Mesenteric fat pad (tissue), 1 donor: ENCODE results near the gene PLXNA2. TPM values are rescaled to one million over a fixed set of nuclear protein-coding genes. Genes with fewer than 3 reads are reported as not detected.

Experiments
- DNase-seq: peaks from one replicate; pipeline ENCODE4 v3.0.0-alpha.2; 2020; ENCODE audit warnings: low spot score
- total RNA-seq: library from RNA; stranded (reverse); fragmentation: NEBNext Ultra II Directional; extraction: Animal tissue kit (Norgen Biotek cat#: 25700); gene quantifications from one replicate; pipeline ENCODE4 v1.2.1, GENCODE V29; 2021
- donor health status: DM: yes; HTN: yes; CAD: no.

The PLXNA2 gene
- total RNA-seq, 1 donor from 2014 or later, result 49.0 TPM

DNA sequence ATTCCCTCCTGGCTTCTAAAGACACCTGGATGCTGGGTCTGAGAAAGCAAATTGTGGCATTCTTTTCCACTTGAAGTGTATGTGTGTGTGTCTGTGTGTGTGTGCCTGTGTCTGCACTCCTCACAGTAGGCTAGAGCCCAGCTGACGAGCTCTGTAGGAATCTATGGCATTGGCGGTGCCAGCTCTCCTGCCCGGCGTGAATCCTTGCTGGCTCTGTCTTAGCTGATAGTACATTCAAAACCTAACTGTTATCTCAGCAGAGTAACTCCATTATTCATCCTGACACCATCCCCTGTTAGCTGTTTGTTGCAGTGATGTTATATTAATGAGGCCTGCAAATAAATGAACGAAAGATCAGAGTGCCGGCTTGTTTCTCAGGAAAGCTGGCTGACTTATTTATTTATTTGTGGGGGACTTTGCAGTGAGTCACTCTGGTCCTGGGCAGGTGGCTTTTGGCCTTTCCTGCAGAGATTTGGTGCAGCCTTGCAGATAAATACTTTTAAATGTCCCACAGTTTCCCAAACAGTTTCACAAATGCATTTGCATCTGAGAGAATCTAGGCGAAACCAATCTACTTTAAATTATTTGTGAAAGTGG, 172.7 kb downstream of the PLXNA2 start:
- DNase-seq, result no peak

DNA sequence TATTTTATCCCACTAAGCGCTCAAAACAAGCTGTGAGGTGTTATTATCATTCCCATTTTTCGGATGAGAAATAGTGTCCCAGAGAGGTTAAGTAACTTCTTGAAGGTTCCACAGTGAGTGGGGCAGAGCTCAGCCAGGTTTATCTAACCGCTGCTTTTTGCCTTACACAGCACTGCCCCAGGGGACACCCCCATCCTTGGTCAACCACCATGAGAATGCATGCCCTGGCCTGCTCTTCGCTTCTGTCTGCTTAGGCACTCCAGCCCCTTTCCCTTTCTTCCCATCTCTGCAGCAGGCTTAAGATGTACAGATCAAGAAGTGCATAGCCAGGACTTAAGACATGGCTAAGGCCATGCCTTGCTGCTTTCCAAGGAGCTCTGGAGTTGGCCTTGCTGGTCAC, 174.3 kb downstream of the PLXNA2 start:
- no peak for DNase-seq

DNA sequence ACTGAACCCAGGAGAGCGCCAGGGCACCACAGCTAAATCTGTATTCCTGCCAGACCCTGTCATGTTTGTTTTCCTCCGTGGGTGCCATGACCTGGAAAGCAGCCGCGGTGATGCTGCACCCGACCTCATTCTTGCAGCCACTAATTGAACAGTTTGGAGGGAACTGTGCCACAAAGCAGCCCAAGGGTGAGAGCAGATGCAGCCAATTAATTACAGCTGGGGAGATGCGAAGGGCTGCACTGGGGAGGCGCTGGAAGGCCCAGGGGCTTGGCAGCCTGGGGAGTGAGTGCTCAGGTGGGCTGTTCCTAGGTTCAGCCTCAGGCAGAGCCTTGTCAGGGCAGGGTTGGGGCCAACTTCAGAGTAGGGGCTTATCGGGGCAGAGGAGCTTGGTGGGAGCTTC, 174.9 kb downstream of the PLXNA2 start:
- DNase-seq, result no peak

DNA sequence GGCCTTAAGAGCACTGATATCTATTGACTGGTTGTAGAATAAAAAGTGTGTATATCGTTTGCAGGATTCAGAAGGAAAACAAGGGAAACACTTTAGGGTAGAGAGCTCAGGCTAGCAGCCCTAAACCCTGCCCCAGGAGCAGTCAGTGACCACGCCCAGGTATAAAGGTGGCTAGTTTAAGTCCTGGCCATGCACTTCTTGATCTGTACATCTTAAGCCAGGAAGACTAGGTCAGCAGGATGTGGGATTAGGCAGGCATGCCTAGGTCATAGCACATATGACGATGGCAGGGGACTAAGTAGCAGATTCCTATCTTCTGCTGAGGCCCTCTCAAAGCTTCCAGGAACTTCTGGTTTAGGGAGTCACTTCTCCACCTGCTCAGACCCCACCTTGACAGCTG, 175.3 kb downstream of the PLXNA2 start:
- no peak for DNase-seq

DNA sequence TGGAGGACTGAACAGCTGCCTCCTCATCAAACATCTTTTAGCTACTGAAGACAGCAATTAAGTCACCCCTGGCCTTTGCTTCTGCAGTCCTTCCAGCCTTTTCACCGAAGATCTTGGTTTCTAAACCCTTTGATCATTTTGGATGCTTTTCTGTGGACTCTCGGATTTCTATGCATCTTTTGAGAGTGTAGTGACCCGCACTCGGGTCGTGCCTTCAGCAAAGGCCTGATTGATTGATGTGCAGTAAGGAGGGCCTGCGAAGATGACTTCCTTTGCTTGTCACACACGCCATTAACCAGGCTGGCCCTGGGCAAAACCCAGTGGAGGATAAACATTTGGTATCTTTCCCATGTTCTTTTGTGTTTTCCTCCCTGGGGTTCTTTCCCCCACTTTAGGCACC, 175.8 kb downstream of the PLXNA2 start:
- no peak for DNase-seq

DNA sequence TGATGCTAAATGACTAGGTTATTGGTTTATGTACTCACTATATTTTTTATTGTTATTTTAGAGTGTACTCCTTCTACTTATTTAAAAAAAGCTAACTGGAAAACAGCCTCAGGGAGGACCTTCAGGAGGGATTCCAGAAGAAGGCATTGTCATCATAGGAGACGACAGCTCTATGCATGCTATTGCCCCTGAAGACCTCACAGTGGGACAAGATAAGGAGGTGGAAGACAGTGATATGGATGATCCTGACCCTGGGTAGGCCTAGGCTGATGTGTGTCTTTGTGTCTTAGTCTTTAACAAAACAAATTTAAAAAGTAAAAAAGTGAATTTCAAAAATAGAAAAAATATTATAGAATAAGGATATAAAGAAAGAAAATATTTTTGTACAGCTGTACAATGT, 177.6 kb downstream of the PLXNA2 start:
- no peak for DNase-seq

DNA sequence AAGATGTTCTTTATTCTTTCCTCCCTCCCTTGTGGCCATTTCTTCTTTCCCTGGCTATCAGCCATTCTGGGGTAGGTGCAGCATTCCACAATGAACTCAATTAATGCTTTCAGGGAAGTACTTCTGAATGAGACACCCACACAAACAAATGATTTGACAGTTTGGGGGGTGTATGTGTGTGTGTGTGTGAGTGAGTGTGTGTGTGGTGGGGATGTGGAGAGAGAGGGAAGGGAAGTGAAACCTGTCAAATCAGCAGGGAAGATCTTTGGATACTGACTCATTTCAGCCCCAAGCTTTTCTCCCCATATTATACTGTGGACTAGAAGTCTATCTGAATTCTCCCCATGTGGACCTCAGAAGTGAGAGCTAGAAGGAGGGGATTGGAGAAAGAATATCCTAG, 178.3 kb downstream of the PLXNA2 start:
- DNase-seq, result no peak

DNA sequence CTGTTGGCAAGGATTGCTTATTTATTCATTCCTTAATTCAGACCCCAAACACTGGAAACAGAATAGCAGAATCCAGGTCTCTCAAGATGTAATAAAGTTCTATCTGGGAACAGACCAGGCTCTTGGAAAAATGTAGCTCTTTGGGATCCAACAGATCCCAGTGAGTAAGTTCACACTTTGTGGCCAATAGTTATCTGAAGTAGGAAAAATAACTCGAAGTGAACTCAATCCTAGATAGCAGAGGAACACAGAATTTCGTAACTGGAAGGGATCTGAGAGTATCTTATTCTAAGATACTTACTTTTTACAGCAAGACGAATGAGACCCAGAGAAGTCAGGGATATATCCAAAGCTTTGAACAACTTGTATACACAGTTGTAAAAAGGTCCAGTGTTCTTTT, 182.6 kb downstream of the PLXNA2 start:
- no peak for DNase-seq

DNA sequence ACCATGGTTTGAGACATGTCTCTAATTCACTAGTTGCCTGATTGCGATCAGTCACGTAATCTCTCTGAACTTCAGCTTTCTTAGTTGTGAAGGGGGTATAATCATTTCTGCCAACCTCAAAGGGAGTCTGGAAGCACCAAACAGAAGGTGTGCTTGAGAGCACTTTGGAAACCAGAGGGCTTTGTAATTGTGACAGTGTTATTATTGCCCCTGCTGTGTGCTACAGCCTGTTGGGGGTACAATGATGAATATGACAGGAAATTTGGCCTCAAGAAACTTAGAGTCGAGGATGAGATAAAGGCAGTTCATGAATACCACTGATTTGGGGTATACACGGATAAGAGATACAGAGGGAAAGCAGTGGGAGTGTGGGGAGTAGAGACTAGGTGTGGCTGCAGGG, 183.1 kb downstream of the PLXNA2 start:
- DNase-seq, result no peak

DNA sequence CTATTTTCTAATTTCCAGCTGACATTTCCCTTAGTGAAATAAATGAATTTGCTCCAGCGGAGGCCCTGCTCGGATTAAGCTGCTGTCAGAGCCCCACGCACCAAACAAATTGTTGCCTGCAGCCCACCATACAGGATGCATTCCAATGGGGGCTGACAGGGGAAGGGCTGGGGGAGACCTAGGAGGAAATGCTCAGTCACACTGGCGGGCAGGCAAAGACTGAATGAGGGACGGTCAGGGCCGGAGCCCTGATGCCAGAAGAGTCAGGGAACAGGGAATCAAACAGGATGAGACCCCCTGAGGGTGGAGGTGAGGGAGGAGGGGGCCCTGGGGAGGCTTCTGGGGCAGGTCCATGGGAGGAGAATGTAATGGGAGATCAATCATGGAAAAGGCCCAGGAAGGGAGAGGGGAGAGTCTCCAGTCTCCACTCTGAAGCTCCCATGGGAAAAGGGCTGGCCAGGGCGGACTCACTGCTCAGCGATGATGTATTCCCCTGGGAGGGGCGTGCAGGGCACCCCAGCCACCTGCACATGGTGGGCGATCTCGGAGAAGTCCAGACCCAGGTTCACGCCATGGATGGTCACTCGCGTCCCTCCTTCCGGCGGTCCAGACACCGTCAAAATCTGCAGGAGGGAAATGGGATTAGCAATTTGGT, 183.8 kb downstream of the PLXNA2 start:
- no peak for DNase-seq

DNA sequence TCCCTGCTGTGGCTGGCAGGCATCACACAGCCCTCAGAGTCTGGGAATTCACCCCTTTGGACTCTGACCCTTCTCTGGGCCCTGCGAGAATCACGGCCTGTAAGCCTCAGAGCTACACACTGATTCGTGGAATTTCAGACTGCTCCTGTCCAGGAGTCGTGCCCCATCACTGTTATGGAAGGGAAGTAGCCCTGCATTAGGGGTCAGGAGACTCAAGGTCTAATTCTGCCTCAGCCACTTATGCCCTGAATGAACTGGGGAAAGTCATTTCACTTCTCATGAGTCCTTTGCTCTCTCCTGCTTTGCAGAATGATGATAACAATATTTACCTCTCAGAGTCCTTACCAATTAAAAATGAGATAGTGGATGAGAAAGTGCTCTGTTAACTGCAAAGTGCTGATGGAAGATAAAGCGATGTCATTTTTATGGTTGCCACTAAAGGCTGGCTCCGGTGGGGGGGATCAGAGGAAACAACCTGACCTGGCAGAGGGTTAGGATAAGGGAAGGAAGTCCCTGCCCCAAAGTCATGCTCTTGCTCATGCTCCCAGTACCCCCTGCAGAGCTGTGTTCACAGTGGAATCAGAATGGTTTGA, 184.7 kb downstream of the PLXNA2 start:
- DNase-seq, result no peak

DNA sequence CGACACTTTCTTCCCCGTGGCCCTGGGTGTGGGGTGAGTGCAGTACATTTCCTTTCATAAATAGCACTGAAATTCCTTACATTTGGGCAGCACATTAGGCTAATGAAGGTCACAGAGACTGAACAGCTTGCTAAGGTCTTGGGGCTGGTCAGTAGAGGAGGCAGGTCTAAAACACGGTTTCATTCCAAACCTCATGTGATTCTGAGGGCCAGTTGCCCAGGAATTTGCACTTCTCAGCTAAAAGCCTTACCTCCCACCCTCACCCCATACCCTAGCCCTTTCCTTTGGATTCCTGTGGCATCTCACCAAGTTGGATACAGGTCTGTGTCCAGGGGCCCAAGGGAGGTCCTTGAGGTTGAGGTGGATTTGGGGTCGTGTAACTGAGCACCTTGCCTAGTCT, 185.4 kb downstream of the PLXNA2 start:
- DNase-seq, result no peak

DNA sequence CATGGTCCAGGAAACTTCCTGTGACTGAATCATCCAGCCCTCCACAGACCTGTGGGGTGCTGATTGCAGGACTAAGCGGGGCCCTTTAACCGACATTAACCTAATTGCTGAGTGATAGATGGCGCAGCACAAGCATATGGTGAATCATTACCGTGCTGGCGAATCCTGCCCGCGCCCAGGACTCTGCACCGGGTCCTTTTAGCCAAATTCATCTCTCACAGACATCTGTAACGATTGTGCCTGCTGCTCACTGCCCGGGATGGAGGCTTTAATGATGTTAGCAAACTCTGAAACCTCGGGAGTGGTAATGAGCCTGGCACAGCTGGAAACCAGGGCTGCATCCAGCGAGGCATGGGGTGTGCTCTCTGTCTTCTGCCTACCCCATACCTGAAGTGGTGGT, 185.9 kb downstream of the PLXNA2 start:
- DNase-seq, result no peak

DNA sequence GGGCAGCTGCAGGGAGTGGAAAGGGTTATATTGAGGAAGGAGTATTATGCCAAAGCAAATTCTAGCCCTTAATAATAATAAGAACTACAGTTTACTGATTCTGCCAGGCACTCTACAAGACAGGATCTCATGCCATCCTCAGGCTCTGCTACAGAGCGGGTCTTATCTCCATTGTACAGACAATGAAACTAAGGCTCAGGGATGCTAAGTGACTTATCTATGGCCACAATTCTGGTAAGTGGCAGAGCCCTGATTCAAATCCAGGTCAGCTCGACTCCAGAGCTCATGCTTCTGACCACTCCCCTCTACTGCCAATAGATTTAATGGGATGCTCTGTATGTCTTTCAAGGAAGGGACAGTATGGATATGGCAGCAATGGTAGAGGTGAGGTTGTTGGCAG, 187.1 kb downstream of the PLXNA2 start:
- no peak for DNase-seq

DNA sequence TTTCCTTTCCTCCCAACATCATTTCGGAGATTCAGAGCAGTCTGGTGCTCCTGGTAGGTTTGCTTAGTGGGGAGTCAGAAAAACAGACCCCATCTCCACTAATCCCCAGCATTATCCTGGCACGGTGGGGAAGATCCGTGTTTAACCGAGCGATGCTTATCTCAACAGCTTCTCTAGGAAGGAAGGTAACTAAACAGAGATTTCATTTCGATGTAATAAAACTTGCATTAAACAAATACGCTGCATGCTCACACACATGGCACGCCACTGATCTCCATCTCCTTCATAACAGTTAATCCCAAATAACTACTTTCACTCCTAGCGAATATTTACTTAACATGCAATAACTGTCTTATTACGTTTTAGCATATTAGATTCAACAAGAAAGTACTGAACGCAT, 188.6 kb downstream of the PLXNA2 start:
- DNase-seq, result no peak

DNA sequence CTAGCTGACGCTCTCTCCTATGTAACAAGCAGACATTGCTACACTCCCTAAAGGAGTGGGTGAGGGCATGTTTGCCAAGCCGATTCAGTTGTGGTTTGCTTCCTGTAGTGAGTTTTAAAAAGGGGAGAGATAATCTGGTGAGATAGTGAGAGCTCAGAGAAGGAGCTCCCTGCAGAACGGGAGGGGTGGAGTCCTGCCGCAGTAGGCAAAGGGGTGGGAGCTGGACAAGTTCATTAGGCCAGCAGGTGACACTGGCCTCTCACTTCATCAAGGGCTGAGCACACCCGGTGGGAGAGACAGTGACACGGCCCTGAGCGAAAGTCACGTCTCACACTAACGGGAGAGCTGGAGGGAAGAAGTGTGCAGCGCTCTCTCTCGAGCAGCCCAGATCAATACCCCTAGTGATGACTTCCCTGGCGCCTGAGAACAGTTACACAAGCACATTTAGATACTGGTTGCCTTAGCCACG, 189.2 kb downstream of the PLXNA2 start:
- no peak for DNase-seq

DNA sequence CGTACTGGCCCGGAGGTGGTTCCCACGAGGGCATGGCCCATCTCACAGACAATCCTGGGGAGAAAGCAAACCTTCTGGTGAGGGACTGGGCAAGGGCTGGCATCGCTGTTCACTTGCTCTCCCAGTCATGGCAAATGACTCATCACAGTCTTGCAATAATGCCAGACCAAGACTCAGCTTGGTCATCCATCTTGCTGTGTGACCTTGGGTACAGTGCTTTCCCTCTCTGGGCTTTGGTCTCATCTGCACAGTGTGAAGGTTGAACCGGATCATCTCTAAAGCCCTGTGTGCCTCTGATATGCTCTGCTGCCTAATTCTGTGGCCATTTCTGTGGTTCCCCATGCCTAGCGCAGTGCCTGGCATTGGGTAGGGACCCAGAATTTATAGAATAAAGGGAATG, 189.7 kb downstream of the PLXNA2 start:
- DNase-seq, result no peak

DNA sequence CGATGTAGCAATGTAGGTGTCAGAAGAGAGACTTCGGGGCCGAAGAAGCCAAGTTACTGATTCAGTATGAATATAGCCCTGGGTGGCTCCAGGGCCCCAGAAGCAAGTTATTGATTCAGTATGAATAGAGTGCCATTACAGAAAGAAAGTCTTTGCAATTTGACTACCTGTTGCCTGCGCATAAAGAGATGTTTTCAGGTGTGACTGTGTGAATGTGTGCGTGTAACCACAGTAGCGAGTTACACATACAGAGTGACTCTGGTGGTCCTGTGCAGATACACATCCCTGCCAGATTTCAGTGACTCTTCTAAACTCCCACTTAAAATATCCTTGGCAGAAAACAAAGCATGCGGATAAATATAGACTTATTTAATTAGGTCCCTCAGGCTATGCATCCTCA, 190.5 kb downstream of the PLXNA2 start:
- DNase-seq, result no peak

DNA sequence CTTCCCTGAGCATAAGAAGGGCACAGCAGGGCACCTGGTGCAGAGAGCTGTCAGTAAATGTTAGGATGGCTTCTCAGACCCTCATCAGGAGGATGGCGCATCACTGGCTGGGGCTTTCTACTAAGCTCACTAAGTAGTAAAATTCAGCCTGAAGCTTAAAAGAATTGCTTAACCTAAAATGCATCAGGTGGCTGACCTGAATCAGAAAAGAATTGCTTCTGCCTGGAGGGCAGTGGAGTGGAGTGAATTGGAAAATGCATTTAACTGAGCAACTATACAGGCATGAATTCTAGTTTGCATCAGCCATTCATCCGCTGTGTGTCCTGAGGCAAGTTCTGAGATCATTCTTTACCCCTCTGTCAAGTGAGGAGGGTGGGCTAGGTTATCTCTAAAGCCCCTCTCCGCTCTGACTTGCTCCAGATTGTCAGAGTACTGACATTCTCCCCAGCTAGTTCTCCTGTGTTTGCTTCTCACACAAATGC, 191.2 kb downstream of the PLXNA2 start:
- DNase-seq, result no peak

DNA sequence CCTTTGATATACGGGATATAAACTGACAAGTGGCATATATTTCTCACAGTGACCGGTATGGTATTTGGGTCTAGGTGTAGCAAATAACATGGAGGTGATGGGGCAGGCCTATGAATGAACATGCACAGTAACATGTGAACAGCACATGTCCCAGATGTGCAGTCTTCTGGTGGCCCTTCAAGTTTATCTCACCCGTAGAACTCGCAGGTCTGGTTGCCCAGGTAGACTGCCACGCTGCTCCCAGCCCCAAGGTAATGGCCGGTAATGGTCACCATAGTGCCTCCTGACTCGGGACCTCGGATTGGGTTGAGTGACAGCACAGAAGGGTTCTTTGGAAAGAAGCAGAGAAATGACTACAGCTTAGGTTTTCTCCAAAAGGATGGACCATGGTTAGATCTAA, 192.0 kb downstream of the PLXNA2 start:
- no peak for DNase-seq

DNA sequence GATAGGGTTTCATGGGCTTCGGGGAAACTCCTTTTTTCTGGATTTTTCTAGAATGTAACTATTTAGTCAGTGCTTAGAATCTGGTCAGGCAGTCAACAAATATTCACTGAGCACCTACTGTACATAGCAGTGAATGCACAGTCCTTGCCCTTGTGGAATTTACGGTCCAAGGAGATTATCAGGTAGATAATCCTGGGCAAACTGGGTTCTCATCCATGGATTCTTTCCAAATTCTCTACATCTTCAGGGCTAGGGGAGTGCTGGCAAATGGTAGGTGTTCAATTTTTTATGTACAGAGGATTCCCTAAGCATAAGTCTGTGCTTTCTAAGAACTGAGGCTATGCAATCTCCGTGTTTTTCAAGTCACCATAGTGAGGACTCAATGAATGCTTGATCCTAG, 192.5 kb downstream of the PLXNA2 start:
- DNase-seq, result no peak

DNA sequence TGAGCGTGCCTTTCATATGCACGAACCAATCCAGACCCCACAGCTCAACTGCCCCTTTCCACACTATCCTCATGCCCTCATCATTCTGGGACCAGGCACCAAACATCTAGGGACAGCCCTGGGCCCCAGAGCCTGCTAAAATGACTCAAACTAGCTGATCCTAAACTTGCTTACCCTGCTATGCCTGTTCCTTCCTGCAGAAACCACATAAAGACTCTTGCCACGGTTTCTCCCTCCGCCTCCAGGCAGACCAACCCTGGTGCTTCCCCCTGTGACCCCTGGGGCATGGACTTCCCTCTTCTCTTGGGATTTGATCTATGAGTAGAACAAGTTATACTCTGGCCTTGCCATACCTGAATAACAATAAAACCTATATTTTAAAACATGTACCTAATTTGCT, 195.3 kb downstream of the PLXNA2 start:
- no peak for DNase-seq

DNA sequence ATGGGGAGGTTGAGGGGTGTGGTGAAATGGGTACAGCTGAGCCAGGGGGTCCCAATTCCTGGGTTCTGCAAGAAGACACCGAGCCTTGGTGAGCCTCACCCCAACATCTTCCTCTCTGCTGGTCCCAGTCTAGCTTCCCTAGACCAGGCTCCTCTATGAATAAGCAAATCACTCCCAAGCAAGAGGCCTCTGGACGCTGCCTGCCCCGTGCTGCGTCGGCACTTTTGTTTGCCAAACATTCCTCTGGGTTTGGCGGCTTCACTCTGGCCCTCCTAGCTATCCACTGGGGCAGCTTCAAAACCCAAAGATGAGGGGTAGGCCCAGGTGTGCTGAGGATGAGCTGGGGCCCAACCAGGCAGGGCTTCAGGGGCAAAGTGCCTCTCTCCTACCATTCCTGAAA, 196.2 kb downstream of the PLXNA2 start:
- DNase-seq, result no peak
